MM.1S (cell line): Measurements from ENCODE around the gene NUP37.
"Not testable (repeated sequence)": the region's sequence is repeated elsewhere in the genome, so short reads cannot be mapped to it uniquely, and the experiment has no call there.

Source experiments
- DNase-seq: peaks from one replicate; pipeline ENCODE4 v3.0.0-alpha.2; 2015
- H2AFZ ChIP-seq: fragments of 300-600 bp; sonication (generic); 2 replicates; pipeline ENCODE4 v1.6.0; 2016; ENCODE audit warnings: antibody characterized with exemption, low read length
- H3F3A ChIP-seq: fragments of 300-600 bp; sonication (generic); 2 replicates; pipeline ENCODE4 v1.6.1; 2016; ENCODE audit warnings: mild to moderate bottlenecking, antibody characterized with exemption, low read length, moderate library complexity, mixed read lengths; ENCODE audit not compliant: insufficient read depth
- H3K27ac ChIP-seq: fragments of 300-600 bp; sonication (generic); 2 replicates; pipeline ENCODE4 v1.5.1; 2016; ENCODE audit warnings: mild to moderate bottlenecking, low read length
- H3K27me3 ChIP-seq: fragments of 300-600 bp; sonication (generic); replicated peaks from 2 replicates; pipeline ENCODE4 v1.6.0; 2016; ENCODE audit warnings: low read length; ENCODE audit not compliant: insufficient read depth
- H3K36me3 ChIP-seq: fragments of 300-600 bp; sonication (generic); replicated peaks from 2 replicates; pipeline ENCODE4 v1.6.1; 2016; ENCODE audit warnings: mild to moderate bottlenecking, low read length, mixed read lengths; ENCODE audit not compliant: insufficient read depth
- H3K4me1 ChIP-seq: fragments of 300-600 bp; sonication (generic); 2 replicates; pipeline ENCODE4 v1.6.1; 2016; ENCODE audit warnings: low read length, mixed read lengths
- H3K4me2 ChIP-seq: fragments of 300-600 bp; sonication (generic); 2 replicates; pipeline ENCODE4 v1.6.0; 2016; ENCODE audit warnings: low read depth, low read length
- H3K4me3 ChIP-seq: fragments of 300-600 bp; sonication (generic); 2 replicates; pipeline ENCODE4 v1.5.1; 2016; ENCODE audit warnings: low read length, mixed read lengths
- H3K79me2 ChIP-seq: fragments of 300-600 bp; sonication (generic); 2 replicates; pipeline ENCODE4 v1.6.1; 2016; ENCODE audit warnings: mixed run types, low read length, mixed read lengths
- H3K9ac ChIP-seq: fragments of 300-600 bp; sonication (generic); 2 replicates; pipeline ENCODE4 v1.6.1; 2016; ENCODE audit warnings: low read length, mixed read lengths
- H3K9me2 ChIP-seq: fragments of 300-600 bp; sonication (generic); replicated peaks from 2 replicates; pipeline ENCODE4 v1.6.1; 2016; ENCODE audit warnings: mild to moderate bottlenecking, low read length, mixed read lengths; ENCODE audit not compliant: insufficient read depth
- H3K9me3 ChIP-seq: fragments of 300-600 bp; sonication (generic); replicated peaks from 2 replicates; pipeline ENCODE4 v1.6.1; 2016; ENCODE audit warnings: mild to moderate bottlenecking, low read length, mixed read lengths; ENCODE audit not compliant: insufficient read depth
- H4K20me1 ChIP-seq: fragments of 300-600 bp; sonication (generic); 2 replicates; pipeline ENCODE4 v1.6.1; 2016; ENCODE audit warnings: mild to moderate bottlenecking, low read length, moderate library complexity, mixed read lengths; ENCODE audit not compliant: insufficient read depth
- EZH2 ChIP-seq: fragments of 300-600 bp; sonication (generic); optimal IDR thresholded peaks from 2 replicates; pipeline ENCODE3; 2017; ENCODE audit warnings: low read depth, mild to moderate bottlenecking, antibody characterized with exemption, low read length, mixed read lengths
- EZH2phosphoT487 ChIP-seq: fragments of 300-600 bp; sonication (generic); IDR thresholded peaks from 2 replicates; pipeline ENCODE4 v1.6.1; 2018; ENCODE audit warnings: antibody characterized with exemption, low read length
- TF ChIP-seq, protein P1 (sequence below): fragments of 300-600 bp; sonication (generic); IDR thresholded peaks from 2 replicates; pipeline ENCODE4 v1.5.1; 2016; ENCODE audit warnings: antibody characterized with exemption, low read length, mixed read lengths

NUP37 gene

DNA sequence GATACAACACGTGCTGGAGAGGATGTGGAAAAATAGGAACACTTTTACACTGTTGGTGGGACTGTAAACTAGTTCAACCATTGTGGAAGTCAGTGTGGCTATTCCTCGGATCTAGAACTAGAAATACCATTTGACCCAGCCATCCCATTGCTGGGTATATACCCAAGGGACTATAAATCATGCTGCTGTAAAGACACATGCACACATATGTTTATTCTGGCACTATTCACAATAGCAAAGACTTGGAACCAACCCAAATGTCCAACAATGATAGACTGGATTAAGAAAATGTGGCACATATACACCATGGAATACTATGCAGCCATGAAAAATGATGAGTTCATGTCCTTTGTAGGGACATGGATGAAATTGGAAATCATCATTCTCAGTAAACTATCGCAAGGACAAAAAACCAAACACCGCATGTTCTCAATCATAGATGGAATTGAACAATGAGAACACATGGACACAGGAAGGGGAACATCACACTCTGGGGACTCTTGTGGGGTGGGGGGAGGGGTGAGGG, 27.2 kb upstream of the NUP37 start:
- not testable (repeated sequence) for H3F3A ChIP-seq, H3K4me1 ChIP-seq, H3K79me2 ChIP-seq, H3K9me3 ChIP-seq, H3K36me3 ChIP-seq, H3K4me3 ChIP-seq, H3K9ac ChIP-seq, H3K4me2 ChIP-seq, H3K27ac ChIP-seq, H3K9me2 ChIP-seq, DNase-seq, H4K20me1 ChIP-seq, H3K27me3 ChIP-seq, H2AFZ ChIP-seq

DNA sequence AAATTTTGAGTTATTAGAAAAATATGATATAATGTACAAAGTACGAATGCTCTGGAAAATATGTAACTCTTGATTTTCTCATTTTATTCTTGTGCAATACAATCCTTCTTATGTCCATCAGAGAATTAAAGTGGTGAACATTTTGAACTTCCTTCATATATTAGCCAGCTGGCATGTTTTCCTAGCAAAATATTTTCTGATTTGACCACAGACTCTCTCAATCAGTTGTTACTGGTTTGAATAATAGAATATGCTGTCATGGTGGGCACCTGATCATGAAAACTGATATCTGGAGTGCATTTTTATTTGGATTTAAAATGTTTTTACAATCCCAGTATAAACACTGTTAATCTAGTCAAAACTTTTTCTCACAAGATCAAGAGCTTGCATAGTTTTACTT, 24.3 kb upstream of the NUP37 start:
- Histone ChIP-seq H3F3A (no peaks in the 10 kb centered on the region), H3K9me2 (no peaks in the 10 kb centered on the region), H3K79me2 (no peaks in the 10 kb centered on the region), H2AFZ (no peak overlapping the region), H4K20me1 (no peaks in the 10 kb centered on the region), H3K27me3 (no peaks in the 10 kb centered on the region), H3K4me1 (no peaks in the 10 kb centered on the region), H3K4me2 (no peak overlapping the region), H3K36me3 (no peaks in the 10 kb centered on the region), H3K9me3 (no peaks in the 10 kb centered on the region), H3K9ac (no peak overlapping the region), H3K27ac (no peak overlapping the region), H3K4me3 (no peak overlapping the region)
- no peak for TF ChIP-seq EZH2phosphoT487
- TF ChIP-seq, protein P1, sequence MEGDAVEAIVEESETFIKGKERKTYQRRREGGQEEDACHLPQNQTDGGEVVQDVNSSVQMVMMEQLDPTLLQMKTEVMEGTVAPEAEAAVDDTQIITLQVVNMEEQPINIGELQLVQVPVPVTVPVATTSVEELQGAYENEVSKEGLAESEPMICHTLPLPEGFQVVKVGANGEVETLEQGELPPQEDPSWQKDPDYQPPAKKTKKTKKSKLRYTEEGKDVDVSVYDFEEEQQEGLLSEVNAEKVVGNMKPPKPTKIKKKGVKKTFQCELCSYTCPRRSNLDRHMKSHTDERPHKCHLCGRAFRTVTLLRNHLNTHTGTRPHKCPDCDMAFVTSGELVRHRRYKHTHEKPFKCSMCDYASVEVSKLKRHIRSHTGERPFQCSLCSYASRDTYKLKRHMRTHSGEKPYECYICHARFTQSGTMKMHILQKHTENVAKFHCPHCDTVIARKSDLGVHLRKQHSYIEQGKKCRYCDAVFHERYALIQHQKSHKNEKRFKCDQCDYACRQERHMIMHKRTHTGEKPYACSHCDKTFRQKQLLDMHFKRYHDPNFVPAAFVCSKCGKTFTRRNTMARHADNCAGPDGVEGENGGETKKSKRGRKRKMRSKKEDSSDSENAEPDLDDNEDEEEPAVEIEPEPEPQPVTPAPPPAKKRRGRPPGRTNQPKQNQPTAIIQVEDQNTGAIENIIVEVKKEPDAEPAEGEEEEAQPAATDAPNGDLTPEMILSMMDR: no peak
- TF ChIP-seq EZH2: no peak
- DNase-seq: no peak

DNA sequence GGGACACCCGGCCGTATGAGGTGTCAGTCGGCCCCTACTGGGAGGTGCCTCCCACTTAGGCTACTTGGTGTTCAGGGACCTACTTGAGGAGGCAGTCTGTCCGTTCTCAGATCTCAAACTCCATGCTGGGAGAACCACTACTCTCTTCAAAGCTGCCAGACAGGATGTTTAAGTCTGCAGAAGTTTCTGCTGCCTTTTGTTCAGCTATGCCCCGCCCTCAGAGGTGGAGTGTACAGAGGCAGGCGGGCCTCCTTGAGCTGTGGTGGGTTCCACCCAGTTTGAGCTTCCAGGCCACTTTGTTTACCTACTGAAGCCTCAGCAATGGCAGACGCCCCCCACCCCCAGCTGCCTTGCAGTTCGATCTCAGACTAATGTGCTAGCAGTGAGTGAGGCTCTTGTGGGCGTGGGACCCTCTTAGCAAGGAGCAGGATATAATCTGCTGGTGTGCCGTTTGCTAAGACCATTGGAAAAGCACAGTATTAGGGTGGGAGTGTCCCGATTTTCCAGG, 23.0 kb upstream of the NUP37 start:
- DNase-seq, H3K4me2 ChIP-seq, H3K4me1 ChIP-seq, H3K27me3 ChIP-seq, H3K36me3 ChIP-seq, H3K79me2 ChIP-seq, H3K9me2 ChIP-seq, H3K9me3 ChIP-seq, H2AFZ ChIP-seq, H3K9ac ChIP-seq, H3F3A ChIP-seq, H3K4me3 ChIP-seq, H3K27ac ChIP-seq, H4K20me1 ChIP-seq: not testable (repeated sequence)

DNA sequence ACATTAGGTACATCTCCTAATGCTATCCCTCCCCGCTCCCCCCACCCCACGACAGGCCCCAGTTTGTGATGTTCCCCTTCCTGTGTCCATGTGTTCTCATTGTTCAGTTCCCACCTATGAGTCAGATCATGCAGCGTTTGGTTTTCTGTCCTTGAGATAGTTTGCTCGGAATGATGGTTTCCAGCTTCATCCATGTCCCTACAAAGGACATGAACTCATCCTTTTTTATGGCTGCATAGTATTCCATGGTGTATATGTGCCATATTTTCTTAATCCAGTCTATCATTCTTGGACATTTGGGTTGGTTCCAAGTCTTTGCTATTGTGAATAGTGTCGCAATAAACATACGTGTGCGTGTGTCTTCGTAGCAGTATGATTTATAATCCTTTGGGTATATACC, 17.7 kb upstream of the NUP37 start:
- not testable (repeated sequence) for H3K27me3 ChIP-seq, H3K4me2 ChIP-seq, H4K20me1 ChIP-seq, H3K9me3 ChIP-seq, H3K27ac ChIP-seq, H3F3A ChIP-seq, H3K4me1 ChIP-seq, DNase-seq, H3K36me3 ChIP-seq, H3K9me2 ChIP-seq, H3K9ac ChIP-seq, H3K79me2 ChIP-seq, H2AFZ ChIP-seq, H3K4me3 ChIP-seq

DNA sequence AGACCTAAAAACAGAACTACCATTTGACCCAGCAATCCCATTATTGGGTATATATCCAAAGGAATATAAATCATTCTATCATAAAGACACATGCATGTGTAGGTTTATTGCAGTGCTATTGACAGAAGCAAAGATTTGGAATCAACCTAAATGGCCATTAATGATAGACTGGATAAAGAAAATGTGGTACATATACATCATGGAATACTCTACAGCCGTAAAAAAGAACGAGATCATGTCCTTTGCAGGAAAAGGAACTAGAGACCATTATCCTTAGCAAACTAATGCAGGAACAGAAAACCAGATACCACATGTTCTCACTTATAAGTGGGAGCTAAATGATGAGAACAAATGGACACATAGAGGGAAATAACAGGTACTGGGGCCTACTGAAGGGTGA, 11.5 kb upstream of the NUP37 start:
- H3K4me1 ChIP-seq, H3K36me3 ChIP-seq: not testable (repeated sequence)

DNA sequence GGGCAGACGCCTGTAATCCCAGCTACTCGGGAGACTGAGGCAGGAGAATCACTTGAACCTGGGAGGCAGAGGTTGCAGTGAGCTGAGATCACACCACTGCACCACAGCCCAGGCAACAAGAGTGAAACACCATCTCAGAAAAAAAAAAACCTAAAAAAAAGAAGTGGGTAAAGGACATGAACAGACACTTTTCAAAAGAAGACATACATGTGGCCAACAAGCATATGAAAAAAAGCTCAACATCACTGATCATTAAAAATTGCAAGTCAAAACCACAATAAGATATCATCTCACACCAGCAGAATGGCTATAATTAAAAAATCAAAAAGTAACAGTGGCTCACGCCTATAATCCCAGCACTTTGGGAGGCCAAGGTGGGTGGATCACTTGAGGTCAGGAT, 10.8 kb upstream of the NUP37 start:
- not testable (repeated sequence) for H3K9me2 ChIP-seq, H4K20me1 ChIP-seq, H3K4me2 ChIP-seq, DNase-seq, H3K36me3 ChIP-seq, H3F3A ChIP-seq, H2AFZ ChIP-seq, H3K4me1 ChIP-seq, H3K79me2 ChIP-seq, H3K9me3 ChIP-seq, H3K4me3 ChIP-seq, H3K27ac ChIP-seq, H3K27me3 ChIP-seq, H3K9ac ChIP-seq

More for the DNA sequence above, 11.5 kb upstream of the NUP37 start:
- not testable (repeated sequence) for H3K27me3 ChIP-seq, H3K79me2 ChIP-seq, H2AFZ ChIP-seq, H3K27ac ChIP-seq, H3K9me2 ChIP-seq, H3K9me3 ChIP-seq, H3K4me3 ChIP-seq, H3K4me2 ChIP-seq, H3F3A ChIP-seq, H3K9ac ChIP-seq, H4K20me1 ChIP-seq, DNase-seq

DNA sequence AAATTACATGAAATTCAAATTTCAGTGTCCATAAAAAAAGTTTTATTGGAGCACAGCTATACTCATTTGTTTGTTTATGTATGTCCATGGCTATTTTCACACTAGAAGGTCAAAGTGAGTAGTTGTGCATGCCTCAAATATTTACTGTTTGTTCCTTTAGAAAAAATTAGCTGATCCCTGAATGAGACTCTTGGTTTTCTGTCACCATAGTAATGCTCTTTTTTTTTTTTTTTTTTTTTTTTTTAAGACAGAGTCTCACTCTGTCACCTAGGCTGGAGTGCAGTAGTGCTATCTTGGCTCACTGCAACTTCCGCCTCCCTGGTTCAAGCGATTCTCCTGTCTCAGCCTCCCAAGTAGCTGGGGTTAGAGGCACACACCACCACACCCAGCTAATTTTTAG, 1.4 kb upstream of the NUP37 start:
- H3K4me1 ChIP-seq: peaks cover 16% of the 10 kb centered on the region; the same call in 1 of the 2 replicates
- H3K79me2 ChIP-seq: peaks cover 49% of the 10 kb centered on the region
- H3K36me3 ChIP-seq, H3K27me3 ChIP-seq, H4K20me1 ChIP-seq, H3K9me3 ChIP-seq, H3K9me2 ChIP-seq, H3F3A ChIP-seq, DNase-seq: not testable (repeated sequence)
- H3K9ac ChIP-seq: peak overlapping the region; percentile 76; the same call in 1 of the 2 replicates
- H3K4me3 ChIP-seq: peak overlapping the region; percentile 87
- H2AFZ ChIP-seq: peak overlapping the region; percentile 94
- peak overlapping the region; percentile 61; the same call in 1 of the 2 replicates for H3K27ac ChIP-seq
- H3K4me2 ChIP-seq: peak overlapping the region; percentile 92
